Activated CD8-positive, alpha-beta T cell treated with anti-CD3 and anti-CD28 coated beads, Interleukin-2, amount 10 ng/mL, durations not matched to agents 7 days and 5 days (primary cell): Measurements from ENCODE around the gene AQP11. TPM values are rescaled to one million over a fixed set of nuclear protein-coding genes. Genes with fewer than 3 reads are reported as not detected.
"Not testable (repeated sequence)": the region's sequence is repeated elsewhere in the genome, so short reads cannot be mapped to it uniquely, and the experiment has no call there.

Source experiments
- ATAC-seq: fragments of 150-1000 bp; cut with Tn5 transposase; one replicate; pipeline ENCODE4 v1.10.0; 2021; ENCODE audit warnings: moderate library complexity
- CTCF ChIA-PET: fragments of 350-600 bp; sonication (Branson Sonifier 250); formaldehyde crosslinking; loops from one replicate; lab custom pipeline; 2021; ENCODE audit warnings: antibody characterized with exemption; lab: Charles Lee
- POLR2A ChIA-PET: fragments of 350-600 bp; sonication (Branson Sonifier 250); formaldehyde crosslinking; loops from one replicate; lab custom pipeline; 2021; ENCODE audit warnings: antibody characterized with exemption; lab: Charles Lee
- DNase-seq: peaks from one replicate; pipeline ENCODE4 v3.0.0-alpha.2; 2020
- H3K27ac Mint-ChIP-seq: one replicate; pipeline ENCODE4 v1.8.0; 2021; ENCODE audit warnings: mild to moderate bottlenecking, mixed read lengths
- H3K27me3 Mint-ChIP-seq: one replicate; pipeline ENCODE4 v1.8.0; 2021; ENCODE audit warnings: low read depth, mixed read lengths
- H3K36me3 Mint-ChIP-seq: one replicate; pipeline ENCODE4 v1.8.0; 2021; ENCODE audit warnings: low read depth, mixed read lengths
- H3K4me1 Mint-ChIP-seq: one replicate; pipeline ENCODE4 v1.8.0; 2021; ENCODE audit warnings: low read depth, mixed read lengths
- H3K4me3 Mint-ChIP-seq: one replicate; pipeline ENCODE4 v1.8.0; 2021; ENCODE audit warnings: mild to moderate bottlenecking, mixed read lengths
- H3K9me3 Mint-ChIP-seq: one replicate; pipeline ENCODE4 v1.8.0; 2022; ENCODE audit warnings: mixed read lengths; ENCODE audit not compliant: insufficient read depth
- total RNA-seq, 2 experiments: library from RNA; stranded (reverse); gene quantifications; one replicate each; pipeline ENCODE4 v1.2.3, GENCODE V29; 2021

AQP11 gene
- total RNA-seq, 2 experiments from 2014 or later = 0.21 to 0.39 TPM

GRCh38 chr11:77598195-77598594, 8.4 kb downstream of the AQP11 start:
- ChIA-PET POLR2A (no interaction called here), CTCF (no interaction called here)
- no peaks in the 10 kb centered on the region for H3K27me3 Mint-ChIP-seq
- H3K4me3 Mint-ChIP-seq = no peak overlapping the region
- DNase-seq = no peak
- H3K4me1 Mint-ChIP-seq = no peaks in the 10 kb centered on the region
- H3K27ac Mint-ChIP-seq = no peak overlapping the region
- no peaks in the 10 kb centered on the region for H3K36me3 Mint-ChIP-seq
- no peaks in the 10 kb centered on the region for H3K9me3 Mint-ChIP-seq
- ATAC-seq = no peak

- CTCF ChIA-PET = interaction anchor here (1.1 to 3.4 kb wide), 5 partner anchors 11 to 476 kb away, joined by 3 to 25 read pairs (median 5); partner anchors contain the start of gene AQP11
- Mint-ChIP-seq H3K4me3 (no peak overlapping the region), H3K9me3 (no peaks in the 10 kb centered on the region), H3K27ac (no peak overlapping the region), H3K27me3 (no peaks in the 10 kb centered on the region), H3K4me1 (no peaks in the 10 kb centered on the region), H3K36me3 (no peaks in the 10 kb centered on the region)
- ATAC-seq (no peak), DNase-seq (no peak)
- POLR2A ChIA-PET = interaction anchor here (0.6 to 1.3 kb wide), 2 partner anchors 13 to 99 kb away, joined by 3 to 4 read pairs; no protein-coding TSS in a partner anchor
These were observed 12.8 kb downstream of the AQP11 start for GRCh38 chr11:77602381-77603088.

GRCh38 chr11:77604281-77604680, 14.5 kb downstream of the AQP11 start:
- DNase-seq = no peak
- Mint-ChIP-seq H3K27ac (no peak overlapping the region), H3K4me1 (no peaks in the 10 kb centered on the region), H3K4me3 (no peak overlapping the region), H3K9me3 (no peaks in the 10 kb centered on the region), H3K27me3 (no peaks in the 10 kb centered on the region), H3K36me3 (peaks cover 7% of the 10 kb centered on the region)
- no peak for ATAC-seq
- CTCF ChIA-PET = interaction anchor here (0.6 to 3.4 kb wide), 2 partner anchors 15 to 50 kb away, joined by 3 to 25 read pairs; no protein-coding TSS in a partner anchor
- POLR2A ChIA-PET = no interaction called here

GRCh38 chr11:77609234-77609633, 19.5 kb downstream of the AQP11 start:
- ChIA-PET POLR2A (no interaction called here), CTCF (interaction anchor here (1.0 to 1.9 kb wide), 2 partner anchors 10 to 61 kb away, joined by 4 to 5 read pairs; no protein-coding TSS in a partner anchor)
- ATAC-seq (no peak), DNase-seq (no peak)
- no peak overlapping the region for H3K27ac Mint-ChIP-seq
- no peaks in the 10 kb centered on the region for H3K9me3 Mint-ChIP-seq
- H3K4me1 Mint-ChIP-seq = no peaks in the 10 kb centered on the region
- H3K36me3 Mint-ChIP-seq = peaks cover 12% of the 10 kb centered on the region
- H3K4me3 Mint-ChIP-seq = no peak overlapping the region
- no peaks in the 10 kb centered on the region for H3K27me3 Mint-ChIP-seq

GRCh38 chr11:77611921-77612320, 22.2 kb downstream of the AQP11 start:
- no peaks in the 10 kb centered on the region for H3K9me3 Mint-ChIP-seq
- no peak for ATAC-seq
- CTCF ChIA-PET = interaction anchor here (0.8 to 2.0 kb wide), 2 partner anchors 8 to 64 kb away, joined by 3 to 7 read pairs; no protein-coding TSS in a partner anchor

GRCh38 chr11:77617892-77618291, 28.1 kb downstream of the AQP11 start:
- Mint-ChIP-seq H3K4me3 (no peak overlapping the region), H3K36me3 (peaks cover 50% of the 10 kb centered on the region), H3K4me1 (no peaks in the 10 kb centered on the region), H3K9me3 (no peaks in the 10 kb centered on the region), H3K27me3 (no peaks in the 10 kb centered on the region), H3K27ac (no peak overlapping the region)
- DNase-seq (no peak), ATAC-seq (no peak)
- CTCF ChIA-PET = interaction anchor here (1.4 to 4.5 kb wide), 5 partner anchors 13 to 491 kb away, joined by 4 to 25 read pairs (median 13); partner anchors contain the start of gene MYO7A
- POLR2A ChIA-PET = no interaction called here

More at GRCh38 chr11:77611921-77612320, 22.2 kb downstream of the AQP11 start:
- Mint-ChIP-seq H3K4me1 (no peaks in the 10 kb centered on the region), H3K27ac (no peak overlapping the region), H3K4me3 (no peak overlapping the region), H3K27me3 (no peaks in the 10 kb centered on the region), H3K36me3 (peaks cover 28% of the 10 kb centered on the region)
- POLR2A ChIA-PET = interaction anchor here (0.6 to 0.7 kb wide), 2 partner anchors 355 to 521 kb away, joined by 3 to 6 read pairs; no protein-coding TSS in a partner anchor
- DNase-seq = no peak

- ATAC-seq (no peak), DNase-seq (peak; percentile 46)
These were observed 29.9 kb downstream of the AQP11 start for GRCh38 chr11:77619576-77620198.

GRCh38 chr11:77630157-77630710, 40.5 kb downstream of the AQP11 start:
- POLR2A ChIA-PET = no interaction called here
- H3K27me3 Mint-ChIP-seq = no peaks in the 10 kb centered on the region
- DNase-seq (no peak), ATAC-seq (no peak)
- H3K4me1 Mint-ChIP-seq = peaks cover 31% of the 10 kb centered on the region
- H3K4me3 Mint-ChIP-seq = no peak overlapping the region
- peaks cover 28% of the 10 kb centered on the region for H3K36me3 Mint-ChIP-seq
- CTCF ChIA-PET = interaction anchor here (1.0 to 1.4 kb wide), 3 partner anchors 10 to 442 kb away, joined by 4 to 6 read pairs (median 4); no protein-coding TSS in a partner anchor
- H3K9me3 Mint-ChIP-seq = no peaks in the 10 kb centered on the region
- no peak overlapping the region for H3K27ac Mint-ChIP-seq

More at GRCh38 chr11:77619576-77620198, 29.9 kb downstream of the AQP11 start:
- Mint-ChIP-seq H3K4me3 (no peak overlapping the region), H3K36me3 (peaks cover 53% of the 10 kb centered on the region), H3K4me1 (no peaks in the 10 kb centered on the region), H3K9me3 (no peaks in the 10 kb centered on the region), H3K27me3 (no peaks in the 10 kb centered on the region), H3K27ac (no peak overlapping the region)
- CTCF ChIA-PET = interaction anchor here (0.6 to 4.5 kb wide), 21 partner anchors 9 to 493 kb away, joined by 3 to 25 read pairs (median 5); partner anchors contain the start of genes AQP11 and MYO7A
- POLR2A ChIA-PET = interaction anchor here (0.6 kb wide), 1 partner anchor 31 kb away, joined by 3 read pairs; no protein-coding TSS in a partner anchor

- DNase-seq, H3K27ac Mint-ChIP-seq, H3K27me3 Mint-ChIP-seq, ATAC-seq, H3K4me3 Mint-ChIP-seq, POLR2A ChIA-PET, H3K9me3 Mint-ChIP-seq: not testable (repeated sequence)
- Mint-ChIP-seq H3K4me1 (peaks cover 53% of the 10 kb centered on the region), H3K36me3 (peaks cover 32% of the 10 kb centered on the region)
- CTCF ChIA-PET = interaction anchor here (1.2 kb wide), 1 partner anchor 14 kb away, joined by 5 read pairs; no protein-coding TSS in a partner anchor
These were observed 44.2 kb downstream of the AQP11 start for GRCh38 chr11:77633926-77634325.

GRCh38 chr11:77636731-77637344, 47.1 kb downstream of the AQP11 start:
- Mint-ChIP-seq H3K9me3 (peaks cover 7% of the 10 kb centered on the region), H3K27ac (peak overlapping the region; percentile 93), H3K36me3 (peaks cover 28% of the 10 kb centered on the region), H3K27me3 (no peaks in the 10 kb centered on the region), H3K4me1 (peaks cover 40% of the 10 kb centered on the region), H3K4me3 (peak overlapping the region; percentile 93)
- ChIA-PET POLR2A (no interaction called here), CTCF (no interaction called here)
- DNase-seq (no peak), ATAC-seq (no peak)
